BE2C (cell line): ENCODE measurements around the gene GRIK4.

Experiments used
- DNase-seq: peaks from one replicate; pipeline ENCODE4 v3.0.0-alpha.2; 2020
- H3K27me3 ChIP-seq: fragments of 250-450 bp; sonication (Bioruptor Pico); 2 replicates; pipeline ENCODE4 v1.5.1; 2020; ENCODE audit warnings: mild to moderate bottlenecking
- H3K36me3 ChIP-seq: fragments of 250-450 bp; sonication (Bioruptor Pico); 2 replicates; pipeline ENCODE4 v1.5.1; 2020; ENCODE audit warnings: mild to moderate bottlenecking
- H3K4me1 ChIP-seq: fragments of 250-450 bp; sonication (Bioruptor Pico); 2 replicates; pipeline ENCODE4 v1.5.1; 2020
- H3K4me3 ChIP-seq: 2 replicates; pipeline ENCODE4 v1.5.1; 2011; ENCODE audit warnings: low read depth, low read length
- H3K9me3 ChIP-seq: fragments of 250-450 bp; sonication (Bioruptor Pico); 2 replicates; pipeline ENCODE4 v1.5.1; 2020
- CTCF ChIP-seq: IDR thresholded peaks from 2 replicates; pipeline ENCODE4 v1.5.1; 2012; ENCODE audit warnings: mild to moderate bottlenecking, low read depth, low read length

The GRIK4 gene

GRCh38 chr11:120536091-120536796, 24.7 kb downstream of the GRIK4 start:
- no peak for TF ChIP-seq CTCF
- DNase-seq = no peak
- Histone ChIP-seq H3K9me3 (no peaks in the 10 kb centered on the region), H3K36me3 (no peaks in the 10 kb centered on the region), H3K4me1 (peaks cover 21% of the 10 kb centered on the region), H3K4me3 (no peak overlapping the region), H3K27me3 (no peaks in the 10 kb centered on the region)

- Histone ChIP-seq H3K4me3 (no peak overlapping the region), H3K27me3 (no peaks in the 10 kb centered on the region), H3K4me1 (peaks cover 21% of the 10 kb centered on the region), H3K9me3 (no peaks in the 10 kb centered on the region), H3K36me3 (no peaks in the 10 kb centered on the region)
- no peak for TF ChIP-seq CTCF
- no peak for DNase-seq
Observed at GRCh38 chr11:120536797-120537169, 25.2 kb downstream of the GRIK4 start.

GRCh38 chr11:120537996-120538395, 26.4 kb downstream of the GRIK4 start:
- no peaks in the 10 kb centered on the region for H3K27me3 ChIP-seq
- H3K4me3 ChIP-seq = no peak overlapping the region
- no peaks in the 10 kb centered on the region for H3K9me3 ChIP-seq
- no peak for DNase-seq
- H3K36me3 ChIP-seq = no peaks in the 10 kb centered on the region
- peaks cover 21% of the 10 kb centered on the region for H3K4me1 ChIP-seq
- no peak for TF ChIP-seq CTCF

- Histone ChIP-seq H3K9me3 (no peaks in the 10 kb centered on the region), H3K4me1 (peaks cover 21% of the 10 kb centered on the region), H3K4me3 (no peak overlapping the region), H3K27me3 (no peaks in the 10 kb centered on the region), H3K36me3 (no peaks in the 10 kb centered on the region)
- no peak for TF ChIP-seq CTCF
- DNase-seq = no peak
Observed at GRCh38 chr11:120538707-120539106, 27.2 kb downstream of the GRIK4 start.

GRCh38 chr11:120539667-120540369, 28.3 kb downstream of the GRIK4 start:
- Histone ChIP-seq H3K4me3 (no peak overlapping the region), H3K4me1 (peaks cover 21% of the 10 kb centered on the region), H3K36me3 (no peaks in the 10 kb centered on the region), H3K9me3 (no peaks in the 10 kb centered on the region), H3K27me3 (no peaks in the 10 kb centered on the region)
- peak; percentile 64 for DNase-seq
- TF ChIP-seq CTCF = no peak
